NCI-H748 treated with DMSO at 0.1 percent for 48 hours (cell line): ENCODE results near the gene ANK2.

Experiments used
- DNase-seq: peaks from one replicate; lab custom pipeline; 2025; lab: John Stamatoyannopoulos, UW

Gene ANK2

DNA sequence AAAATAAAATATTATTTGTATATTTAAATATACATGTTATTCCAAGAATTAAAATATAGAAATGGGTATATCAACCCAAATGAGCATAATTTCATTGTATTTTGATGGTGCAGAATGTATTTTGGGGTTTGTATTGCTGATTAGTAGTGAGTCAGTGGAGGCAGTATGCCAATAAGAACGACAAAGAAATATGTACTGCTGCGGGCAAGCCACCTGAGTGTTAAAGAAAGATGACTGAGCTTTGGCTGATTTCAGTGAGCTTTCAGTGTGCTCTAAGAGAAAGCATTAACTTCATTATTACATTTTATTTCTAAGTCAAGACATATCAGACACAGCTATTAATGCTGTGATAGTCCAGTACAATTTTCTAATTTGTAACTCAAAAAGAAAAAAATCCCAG is 297.8 kb downstream of the ANK2 start:
- DNase-seq = no peak

DNA sequence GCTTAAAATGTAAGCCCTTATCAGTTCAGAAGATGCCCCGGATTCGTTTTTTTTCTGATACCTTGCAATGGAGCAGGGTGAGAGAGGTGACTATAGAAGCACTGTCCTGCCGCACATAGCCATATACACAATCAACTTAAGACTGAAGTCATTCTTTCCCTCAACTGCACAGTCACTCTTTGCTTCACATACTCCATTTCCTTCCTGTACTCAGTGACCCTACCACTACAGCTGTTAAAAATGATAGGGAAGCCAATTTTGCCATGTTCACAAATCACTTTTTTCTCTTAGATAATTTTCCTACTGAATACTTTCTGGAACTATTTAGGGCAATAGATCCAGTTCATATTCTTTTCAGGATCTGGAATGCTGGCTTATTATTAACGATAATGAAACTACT is 300.0 kb downstream of the ANK2 start:
- DNase-seq = no peak

DNA sequence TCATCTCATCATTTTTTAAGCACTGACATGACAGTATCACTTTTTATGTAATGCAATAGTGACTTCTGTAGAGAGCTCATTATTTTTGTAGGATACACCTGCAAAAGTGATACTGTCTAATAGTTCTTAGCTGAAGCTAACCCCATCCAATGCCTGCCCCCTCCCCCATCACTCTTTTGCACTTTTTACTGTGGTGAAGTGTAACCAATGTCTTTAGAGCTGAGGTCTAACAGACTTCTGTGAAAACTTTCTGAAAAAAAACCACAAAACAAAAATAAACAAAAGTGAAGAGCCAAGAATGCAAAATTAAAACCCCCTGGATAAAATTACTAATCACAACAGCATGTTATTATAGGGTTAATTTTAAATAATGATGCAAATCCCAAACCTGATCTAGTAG is 301.1 kb downstream of the ANK2 start:
- DNase-seq = no peak

DNA sequence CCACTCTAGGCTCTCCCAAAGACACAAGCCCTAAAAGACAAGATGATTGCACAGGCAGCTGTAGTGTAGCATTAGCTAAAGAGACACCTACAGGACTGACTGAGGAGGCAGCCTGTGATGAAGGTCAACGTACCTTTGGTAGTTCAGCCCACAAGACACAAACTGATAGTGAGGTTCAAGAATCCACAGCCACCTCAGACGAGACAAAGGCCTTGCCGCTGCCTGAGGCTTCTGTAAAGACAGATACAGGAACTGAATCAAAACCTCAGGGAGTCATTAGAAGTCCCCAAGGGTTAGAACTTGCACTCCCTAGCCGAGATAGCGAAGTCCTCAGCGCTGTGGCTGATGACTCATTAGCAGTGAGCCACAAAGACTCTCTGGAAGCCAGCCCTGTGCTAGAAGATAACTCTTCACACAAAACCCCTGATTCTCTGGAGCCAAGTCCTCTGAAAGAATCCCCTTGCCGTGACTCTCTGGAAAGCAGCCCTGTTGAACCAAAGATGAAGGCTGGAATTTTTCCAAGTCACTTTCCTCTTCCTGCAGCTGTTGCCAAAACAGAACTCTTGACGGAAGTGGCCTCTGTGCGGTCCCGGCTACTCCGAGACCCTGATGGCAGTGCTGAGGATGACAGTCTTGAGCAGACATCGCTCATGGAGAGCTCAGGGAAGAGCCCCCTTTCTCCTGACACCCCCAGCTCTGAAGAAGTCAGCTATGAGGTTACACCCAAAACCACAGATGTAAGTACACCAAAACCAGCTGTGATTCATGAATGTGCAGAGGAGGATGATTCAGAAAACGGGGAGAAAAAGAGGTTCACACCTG is 306.3 kb downstream of the ANK2 start:
- no peak for DNase-seq

DNA sequence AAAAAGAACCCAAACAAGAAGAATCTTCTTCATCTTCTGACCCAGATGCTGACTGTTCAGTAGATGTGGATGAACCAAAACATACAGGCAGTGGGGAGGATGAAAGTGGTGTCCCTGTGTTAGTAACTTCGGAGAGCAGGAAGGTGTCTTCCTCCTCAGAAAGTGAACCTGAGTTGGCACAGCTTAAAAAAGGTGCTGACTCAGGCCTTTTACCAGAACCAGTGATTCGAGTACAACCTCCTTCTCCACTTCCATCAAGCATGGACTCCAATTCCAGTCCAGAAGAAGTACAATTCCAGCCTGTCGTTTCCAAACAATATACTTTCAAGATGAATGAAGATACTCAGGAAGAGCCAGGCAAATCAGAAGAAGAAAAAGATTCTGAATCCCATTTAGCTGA is 307.0 kb downstream of the ANK2 start:
- DNase-seq = no peak

DNA sequence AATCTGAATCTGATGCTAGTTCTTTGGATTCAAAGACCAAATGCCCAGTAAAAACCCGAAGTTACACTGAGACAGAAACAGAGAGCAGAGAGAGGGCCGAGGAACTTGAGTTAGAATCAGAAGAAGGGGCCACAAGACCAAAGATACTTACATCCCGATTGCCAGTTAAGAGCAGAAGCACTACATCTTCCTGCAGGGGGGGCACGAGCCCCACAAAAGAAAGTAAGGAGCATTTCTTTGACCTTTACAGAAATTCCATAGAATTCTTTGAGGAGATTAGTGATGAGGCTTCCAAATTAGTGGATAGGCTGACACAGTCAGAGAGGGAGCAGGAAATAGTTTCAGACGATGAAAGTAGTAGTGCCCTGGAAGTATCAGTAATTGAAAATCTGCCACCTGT is 309.3 kb downstream of the ANK2 start:
- no peak for DNase-seq

DNA sequence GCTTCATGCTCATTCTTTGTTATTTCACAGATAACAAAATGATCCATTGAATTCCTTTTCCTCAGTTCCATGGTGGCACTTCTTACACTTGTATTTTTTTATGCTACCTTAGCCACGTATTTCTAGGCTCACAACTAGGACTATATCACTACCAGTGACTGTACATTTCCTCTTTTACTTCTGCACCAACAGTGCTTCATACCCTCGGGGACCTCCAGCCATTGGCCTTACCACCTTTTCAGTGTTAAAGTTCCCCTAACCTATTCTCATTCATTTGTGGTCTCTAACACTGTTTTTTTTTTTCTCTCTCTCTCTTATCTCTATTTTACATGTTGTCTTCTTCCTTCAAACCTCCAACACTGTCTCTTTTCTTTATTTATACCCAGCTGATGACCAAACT is 315.9 kb downstream of the ANK2 start:
- no peak for DNase-seq

DNA sequence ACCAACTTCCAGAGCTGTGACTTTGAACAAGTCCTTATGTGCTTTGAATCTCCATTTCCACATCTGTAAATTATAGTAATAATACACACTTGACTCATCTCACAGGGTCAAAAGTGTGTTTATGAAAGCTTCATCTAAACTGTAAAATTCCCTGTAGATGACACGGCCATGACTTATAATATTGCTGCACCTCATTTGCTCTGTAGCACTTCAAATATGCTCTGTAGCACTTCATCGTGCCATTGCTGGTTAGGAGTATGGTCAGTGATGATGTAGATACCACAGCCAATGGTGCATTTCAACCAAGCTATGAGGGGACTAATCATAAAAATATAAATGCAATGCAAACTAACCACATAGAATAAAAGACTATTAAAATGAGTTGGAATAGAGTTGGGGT is 318.6 kb downstream of the ANK2 start:
- no peak for DNase-seq

DNA sequence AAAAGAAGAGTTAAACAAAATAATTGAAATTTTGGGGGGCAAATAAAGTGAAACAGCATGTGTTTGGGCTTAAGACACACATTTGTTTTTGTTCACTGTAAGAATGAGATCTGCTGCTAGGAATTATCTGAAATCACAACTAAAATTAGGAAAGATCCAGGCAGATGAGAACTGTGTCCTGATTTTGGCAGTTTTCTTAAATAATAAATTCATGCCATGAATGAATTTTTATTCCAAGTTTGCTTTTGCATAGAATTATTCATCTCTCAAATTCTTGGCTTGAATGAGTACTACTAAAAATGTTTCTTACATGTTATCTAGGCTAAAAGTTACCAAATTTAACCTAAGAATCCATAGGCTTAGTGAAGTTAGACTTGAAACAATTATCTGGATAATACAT is 321.7 kb downstream of the ANK2 start:
- DNase-seq = no peak

DNA sequence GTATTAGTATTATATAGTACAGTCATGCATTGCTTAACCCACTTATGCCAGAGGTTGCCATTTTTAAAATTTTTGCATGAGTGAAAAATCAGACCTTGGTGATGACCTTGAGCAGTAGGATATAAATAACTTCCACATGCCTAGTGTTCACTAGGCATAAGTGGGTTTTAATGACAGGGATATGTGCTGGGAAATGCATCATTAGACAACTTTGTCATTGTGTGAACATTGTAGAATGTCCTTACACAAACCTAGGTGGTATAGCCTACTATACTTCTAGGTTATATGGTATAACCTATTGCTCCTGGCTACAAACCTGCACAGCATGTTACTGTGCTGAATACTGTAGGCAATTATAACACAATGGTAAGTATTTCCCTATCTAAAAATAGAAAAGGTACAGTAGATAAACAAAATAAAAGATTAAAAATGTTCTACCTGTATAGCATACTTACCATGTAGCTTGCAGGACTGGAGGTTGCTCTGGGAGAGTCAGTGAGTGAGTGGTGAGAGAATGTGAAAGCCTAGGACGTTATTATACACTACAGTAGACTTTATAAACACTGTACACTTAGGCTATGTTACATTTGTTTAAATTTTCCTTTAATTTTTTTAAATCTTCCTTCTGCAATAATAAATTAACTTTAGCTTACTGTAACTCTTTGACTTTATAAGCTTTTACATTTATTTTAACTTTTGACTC is 326.7 kb downstream of the ANK2 start:
- DNase-seq = no peak

DNA sequence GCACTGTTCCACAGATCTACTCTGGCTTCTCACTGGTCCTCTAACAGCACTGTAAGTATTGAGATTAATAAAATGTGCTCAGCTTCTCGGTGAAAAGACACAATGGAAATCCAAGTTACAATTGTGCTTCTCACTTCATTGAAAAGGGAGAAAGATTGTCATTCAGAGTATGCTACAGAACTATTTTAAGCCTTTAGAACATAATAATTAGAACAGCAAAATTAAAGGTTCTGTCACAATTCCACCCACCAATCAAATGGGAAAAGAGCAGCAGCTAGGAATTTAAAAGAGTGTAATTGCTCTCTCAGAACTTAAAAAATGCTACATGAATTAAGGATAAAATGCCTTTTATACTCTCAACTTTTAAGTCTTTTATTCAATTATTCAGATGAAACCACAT is 329.4 kb downstream of the ANK2 start:
- no peak for DNase-seq

DNA sequence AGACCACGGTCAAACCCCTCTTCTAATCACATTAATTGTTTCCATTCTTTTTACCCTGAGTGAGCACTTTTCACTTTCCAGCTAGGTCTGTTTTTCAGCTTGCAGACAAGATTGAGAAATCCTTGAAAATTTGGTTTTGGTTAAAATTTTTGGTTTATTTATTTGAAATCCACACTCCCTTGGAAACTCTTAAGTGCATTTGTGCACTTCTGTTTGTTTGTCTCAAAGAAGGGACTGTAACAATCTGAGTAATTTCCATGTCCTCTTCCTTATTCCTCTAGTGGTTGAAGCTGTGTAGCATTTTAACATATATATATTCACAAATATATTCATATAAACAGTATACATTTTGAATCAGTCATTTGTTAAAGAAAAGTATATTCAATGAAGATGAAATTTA is 333.3 kb downstream of the ANK2 start:
- DNase-seq = no peak

DNA sequence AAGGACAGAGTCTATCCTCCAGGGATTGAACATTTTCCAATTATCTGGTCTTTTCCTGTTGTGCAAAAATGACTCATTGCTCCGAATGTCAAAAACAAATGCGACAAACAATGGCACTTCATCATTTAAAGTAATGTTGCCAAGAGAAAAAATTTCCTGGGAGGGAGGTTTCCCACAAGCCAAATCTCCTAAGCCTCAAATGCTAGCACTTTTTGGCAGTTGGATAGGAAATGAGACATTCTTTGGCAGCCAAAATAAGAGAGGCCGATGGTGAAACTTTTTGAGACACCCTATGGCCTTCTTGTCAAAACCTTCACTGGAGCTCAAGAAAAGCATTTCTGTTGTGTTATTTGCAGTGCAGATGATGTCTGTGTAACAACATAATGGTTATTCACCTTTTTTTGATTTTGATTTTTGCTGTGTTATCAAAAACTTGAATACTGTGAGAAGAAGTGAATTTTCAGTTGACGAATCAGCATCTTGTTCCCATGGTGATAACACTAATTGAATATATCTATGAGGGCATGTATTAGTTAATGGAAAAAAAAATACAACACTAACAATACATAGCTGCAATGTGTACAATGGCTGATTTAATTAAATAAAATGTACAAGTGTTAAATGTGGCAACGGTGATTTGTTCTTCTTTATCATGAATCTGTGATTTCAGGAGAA is 333.8 kb downstream of the ANK2 start:
- DNase-seq = no peak

DNA sequence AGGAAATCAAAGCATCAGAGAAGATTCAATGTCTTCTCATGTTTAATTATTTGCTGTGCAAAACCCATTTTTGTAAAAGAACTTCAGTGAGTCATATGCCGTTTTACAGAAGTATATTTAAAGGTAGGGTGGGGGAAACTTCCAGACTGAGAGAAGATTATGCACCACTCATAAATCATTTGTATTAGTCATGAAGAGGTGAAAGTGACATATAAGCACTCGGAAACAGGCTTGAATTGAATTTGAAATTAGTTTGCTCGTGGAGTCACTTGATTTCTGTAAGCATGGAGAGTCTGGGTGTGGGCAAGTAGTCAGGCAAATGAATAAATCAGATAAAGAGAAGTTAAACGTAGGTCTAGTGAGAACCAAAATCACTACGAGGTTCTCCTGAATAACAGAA is 335.1 kb downstream of the ANK2 start:
- no peak for DNase-seq

DNA sequence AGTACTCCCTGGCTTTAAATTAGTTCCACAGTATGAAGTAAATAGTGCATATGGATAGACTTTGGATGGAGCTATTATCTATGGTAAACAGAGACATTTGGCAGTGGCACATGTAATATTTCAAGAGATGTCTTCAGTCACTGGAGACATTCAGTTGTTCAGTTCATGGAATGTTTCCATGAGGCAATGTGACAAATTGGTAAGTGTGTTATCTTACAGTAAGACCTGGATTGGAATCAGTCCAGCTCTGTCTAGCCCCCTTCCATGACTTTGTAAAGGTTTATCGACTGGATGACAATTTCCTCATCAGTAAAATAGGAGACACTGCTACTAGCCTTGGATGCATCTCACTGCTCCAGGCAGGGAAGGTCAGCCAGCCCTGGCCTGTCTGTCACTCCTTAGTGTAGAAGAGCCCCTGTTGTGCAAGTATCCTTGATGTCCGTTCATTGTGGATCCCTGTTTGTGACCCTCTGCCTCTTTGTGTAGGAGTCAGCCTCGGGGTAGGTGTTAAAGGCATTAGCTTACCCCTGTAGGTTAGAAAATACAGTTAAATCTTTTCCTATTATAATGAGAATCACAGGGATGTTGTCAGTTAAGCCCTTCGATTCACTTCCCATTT is 335.9 kb downstream of the ANK2 start:
- no peak for DNase-seq

DNA sequence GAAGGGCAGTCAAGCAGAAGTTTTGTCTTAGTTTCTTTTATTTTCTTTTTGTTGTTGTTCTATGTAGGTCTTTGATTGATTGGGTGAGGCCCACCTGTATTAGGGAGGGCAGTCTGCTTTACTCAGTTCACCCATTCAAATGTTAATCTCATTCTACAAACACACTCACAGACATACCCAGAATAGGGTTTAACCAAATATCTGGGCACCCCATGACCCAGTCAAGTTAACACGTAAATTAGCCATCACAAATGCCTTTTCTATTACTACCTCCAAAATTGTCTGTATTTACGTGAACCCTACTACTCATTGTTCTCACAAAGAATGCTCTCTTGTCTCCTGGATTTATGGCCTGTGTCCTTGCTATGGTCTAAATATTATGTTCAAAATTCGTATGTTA is 339.7 kb downstream of the ANK2 start:
- no peak for DNase-seq

DNA sequence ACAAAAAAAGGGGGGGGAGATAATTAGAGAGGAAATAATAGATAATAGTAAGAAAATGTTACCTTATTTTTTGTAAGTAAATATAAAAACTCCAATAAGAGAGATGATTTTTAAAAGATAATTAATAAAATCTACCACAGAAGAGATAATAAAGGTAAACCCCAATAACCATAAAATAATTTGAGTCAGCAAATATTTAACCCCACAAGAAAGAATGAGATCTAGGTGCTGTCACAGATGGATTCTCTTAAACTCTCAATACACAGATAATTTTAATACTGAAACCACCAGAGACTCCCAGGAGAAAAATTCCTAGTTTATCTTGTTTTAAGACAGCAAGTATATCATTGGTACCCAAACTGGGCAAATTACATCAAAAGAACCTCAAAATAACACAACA is 341.4 kb downstream of the ANK2 start:
- DNase-seq = no peak

DNA sequence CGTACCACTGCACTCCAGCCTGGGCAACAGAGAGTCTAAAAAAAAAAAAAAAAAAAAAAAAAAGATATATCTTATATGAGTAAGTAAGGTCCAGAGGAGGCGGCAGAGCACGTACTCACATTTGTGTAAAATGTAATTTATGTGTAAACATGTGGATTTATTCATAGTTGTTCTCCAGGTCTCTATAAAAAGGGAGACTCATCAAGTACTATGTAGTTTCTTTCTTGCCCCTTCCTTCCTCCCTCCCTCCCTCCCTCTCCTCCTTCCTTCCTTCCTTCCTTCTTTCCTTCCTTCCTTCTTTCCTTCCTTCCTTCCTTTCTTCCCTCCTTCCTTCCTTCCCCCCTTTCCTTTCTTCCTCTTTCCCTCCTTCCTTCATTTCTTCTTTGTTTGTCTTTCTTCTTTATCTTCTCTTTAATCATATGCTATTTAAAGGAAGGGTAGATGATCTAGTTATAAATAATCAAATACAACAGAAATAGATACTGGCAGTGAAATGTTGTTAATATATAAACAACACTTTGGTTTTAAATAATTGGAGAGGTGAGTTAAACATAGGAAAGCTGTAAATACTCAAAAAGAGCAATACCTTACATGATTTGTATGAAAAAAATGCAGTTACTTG is 344.8 kb downstream of the ANK2 start:
- DNase-seq = no peak

DNA sequence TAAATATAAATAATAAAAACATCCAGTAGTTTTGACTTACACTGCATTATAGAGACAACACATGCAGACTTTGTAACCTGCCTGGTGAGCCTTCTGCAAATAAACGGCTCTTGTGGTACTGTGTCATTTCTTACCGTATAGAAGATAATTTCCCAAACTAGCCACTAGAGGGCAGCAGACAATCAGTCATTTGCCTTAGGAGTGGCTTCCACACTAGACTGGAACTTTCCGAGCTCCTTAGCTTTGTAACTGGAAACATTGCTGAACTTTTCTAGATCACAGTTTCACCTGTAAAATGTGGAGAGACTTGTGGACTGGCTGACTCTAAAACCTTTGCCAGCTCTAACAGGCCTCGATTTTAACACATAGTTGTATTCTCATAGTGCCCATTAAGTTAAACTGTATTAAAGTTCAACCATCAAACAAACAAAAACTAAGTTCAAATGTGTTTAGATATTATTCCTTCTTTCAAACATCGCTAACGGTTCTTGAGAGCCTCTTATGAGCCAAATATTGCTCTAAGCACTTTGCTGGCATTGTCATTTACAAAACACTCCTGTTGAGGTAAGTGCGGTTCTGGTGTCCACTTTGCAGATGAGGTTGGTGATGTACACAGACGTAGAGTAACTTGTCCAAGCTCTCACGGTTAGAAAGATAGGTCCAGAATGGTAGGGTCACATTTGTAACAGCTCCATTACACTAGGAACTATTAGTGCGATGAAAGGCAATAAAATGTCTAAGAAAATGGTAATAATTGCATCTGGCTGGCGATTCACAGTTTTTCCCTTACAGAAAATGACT is 345.5 kb downstream of the ANK2 start:
- DNase-seq = peak; percentile 77

DNA sequence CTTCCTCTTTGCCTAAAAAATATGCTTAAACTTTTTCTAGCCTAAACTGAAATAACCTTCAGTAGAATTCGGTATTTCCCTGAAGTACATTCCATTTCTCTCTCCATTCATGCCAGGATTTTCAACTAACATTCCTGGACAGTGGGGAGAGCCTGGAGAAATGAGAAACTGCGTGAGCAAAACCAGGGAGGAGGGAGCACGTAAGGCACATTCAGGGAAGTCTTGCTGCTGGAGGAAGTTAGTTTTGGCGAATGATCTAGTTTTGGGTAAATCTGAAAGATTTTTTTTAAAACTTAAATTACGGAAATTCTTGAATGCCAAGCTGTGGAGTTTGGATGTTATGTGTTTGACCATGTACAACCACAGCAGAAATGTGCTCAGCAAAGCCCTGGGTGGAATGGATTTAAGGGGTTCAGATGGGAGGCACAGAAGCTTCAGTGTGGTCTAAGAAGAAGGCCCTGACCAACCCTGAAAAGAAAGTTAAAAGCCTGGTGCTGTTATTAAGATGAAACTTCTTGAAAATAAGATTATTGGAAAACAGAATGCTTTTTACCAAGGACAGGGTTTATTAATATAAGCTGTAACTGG is 347.8 kb downstream of the ANK2 start:
- DNase-seq = no peak
